Ecto neural progenitor cell (in vitro differentiated cells): ENCODE measurements around the gene SMAD7.

Experiments
- DNase-seq: peaks from one replicate; pipeline ENCODE4 v3.0.0-alpha.2; 2018; ENCODE audit warnings: low spot score

The SMAD7 gene

GRCh38 chr18:48944634-48945033 is 6.1 kb downstream of the SMAD7 start:
- no peak for DNase-seq

- no peak for DNase-seq
Measured at GRCh38 chr18:48943736-48944527, 6.8 kb downstream of the SMAD7 start.

- no peak for DNase-seq
Measured at GRCh38 chr18:48943333-48943732, 7.4 kb downstream of the SMAD7 start.

- no peak for DNase-seq
Measured at GRCh38 chr18:48942554-48943261, 8.1 kb downstream of the SMAD7 start.

- DNase-seq = no peak
Measured at GRCh38 chr18:48942086-48942485, 8.7 kb downstream of the SMAD7 start.

GRCh38 chr18:48941672-48942071 is 9.1 kb downstream of the SMAD7 start:
- no peak for DNase-seq

GRCh38 chr18:48940854-48941611 is 9.7 kb downstream of the SMAD7 start:
- DNase-seq = no peak

GRCh38 chr18:48939205-48940097 is 11.3 kb downstream of the SMAD7 start:
- DNase-seq = peak; percentile 71

- no peak for DNase-seq
Measured at GRCh38 chr18:48938827-48939204, 11.9 kb downstream of the SMAD7 start.

GRCh38 chr18:48937869-48938750 is 12.7 kb downstream of the SMAD7 start:
- no peak for DNase-seq

- no peak for DNase-seq
Measured at GRCh38 chr18:48935433-48935774, 15.4 kb downstream of the SMAD7 start.

- no peak for DNase-seq
Measured at GRCh38 chr18:48934723-48935432, 15.9 kb downstream of the SMAD7 start.

- DNase-seq = no peak
Measured at GRCh38 chr18:48934415-48934722, 16.4 kb downstream of the SMAD7 start.

- no peak for DNase-seq
Measured at GRCh38 chr18:48933578-48934414, 17.0 kb downstream of the SMAD7 start.

- DNase-seq = no peak
Measured at GRCh38 chr18:48932822-48933510, 17.8 kb downstream of the SMAD7 start.

GRCh38 chr18:48932462-48932818 is 18.3 kb downstream of the SMAD7 start:
- no peak for DNase-seq

- DNase-seq = no peak
Measured at GRCh38 chr18:48931680-48932461, 18.9 kb downstream of the SMAD7 start.

GRCh38 chr18:48930926-48931325 is 19.8 kb downstream of the SMAD7 start:
- DNase-seq = no peak
